HepG2 (cell line): ENCODE measurements around the gene HDAC4. TPM values are rescaled to one million over a fixed set of nuclear protein-coding genes. Genes with fewer than 3 reads are reported as not detected.

Experiments
- ATAC-seq: fragments of 200-7000 bp; cut with Tn5 transposase; 3 replicates; pipeline ENCODE4 v1.9.1; 2020; ENCODE audit warnings: mild to moderate bottlenecking, moderate library complexity
- BruUV-seq: library from RNA; stranded (reverse); fragments of 400-500 nt; replicated peaks from 2 replicates; lab custom pipeline; 2021; lab: Mats Ljungman, UMichigan
- CTCF ChIA-PET: fragments of 300-600 bp; formaldehyde crosslinking; extraction: SDS; loops from one replicate; lab custom pipeline; 2021; ENCODE audit warnings: low total read pairs, inconsistent platforms, low intra/inter-chr PET ratio; lab: Yijun Ruan, JAX
- POLR2A ChIA-PET: fragments of 350-600 bp; sonication (Branson Sonifier 250); formaldehyde crosslinking; loops from one replicate; lab custom pipeline; 2020; ENCODE audit warnings: antibody characterized with exemption, inconsistent platforms; lab: Yijun Ruan, JAX
- DNase-seq: peaks from one replicate; pipeline ENCODE4 v3.0.0-alpha.2; 2015; ENCODE audit warnings: low spot score
- FAIRE-seq: peaks from 3 replicates; lab custom pipeline; 2011; peaks lifted over from hg19 to GRCh38; lab: Jason Lieb, UNC
- H2AFZ ChIP-seq: one replicate; pipeline ENCODE4 v1.6.1; 2011; ENCODE audit warnings: low read length, inconsistent platforms
- H3K27ac ChIP-seq: fragments of 300-600 bp; 3 replicates; pipeline ENCODE4 v1.8.0; 2011; ENCODE audit warnings: mixed run types, mild to moderate bottlenecking, mixed read lengths, low read length, inconsistent platforms; ENCODE audit not compliant: insufficient read depth; ENCODE audit errors: extremely low read length
- H3K27me3 ChIP-seq, 2 experiments: fragments of 200-600 bp in 1 of 2; 2 replicates in 1 of 2; 3 replicates in 1 of 2; pipeline versions ENCODE4 v1.6.0 to v1.8.0; 2011; ENCODE audit warnings: low read length in 2 of 2, mild to moderate bottlenecking in 2 of 2, moderate library complexity in 2 of 2, inconsistent platforms in 1 of 2; ENCODE audit not compliant: insufficient read depth in 2 of 2, control insufficient read depth in 1 of 2
- H3K36me3 ChIP-seq, 2 experiments: fragments of 200-600 bp in 1 of 2; replicated peaks in 1 of 2; 2 replicates in 1 of 2; 3 replicates in 1 of 2; pipeline versions ENCODE4 v1.5.1 to v1.8.0; 2011; ENCODE audit warnings: low read length in 2 of 2, inconsistent platforms in 1 of 2; ENCODE audit not compliant: insufficient read depth in 2 of 2, control insufficient read depth in 1 of 2
- H3K4me1 ChIP-seq: 2 replicates; pipeline ENCODE4 v1.5.1; 2012; ENCODE audit warnings: low read length, inconsistent platforms; ENCODE audit not compliant: insufficient read depth
- H3K4me2 ChIP-seq: 2 replicates; pipeline ENCODE4 v1.6.0; 2011; ENCODE audit warnings: low read depth, low read length, inconsistent platforms
- H3K4me3 ChIP-seq, 3 experiments: fragments of 200-600 bp in 1 of 3; sonication (generic), shearing (Covaris generic) in 1 of 3; replicated peaks in 1 of 3; 2 replicates each; pipeline ENCODE4 v1.5.1; 2011 to 2016; ENCODE audit warnings: low read length in 3 of 3, inconsistent platforms in 2 of 3, low read depth in 2 of 3, mild to moderate bottlenecking in 2 of 3, control low read depth in 1 of 3, mixed read lengths in 1 of 3; ENCODE audit not compliant: insufficient read depth in 1 of 3
- H3K79me2 ChIP-seq: one replicate; pipeline ENCODE4 v1.6.1; 2011; ENCODE audit warnings: low read length, inconsistent platforms; ENCODE audit not compliant: insufficient read depth
- H3K9ac ChIP-seq: 2 replicates; pipeline ENCODE4 v1.6.0; 2011; ENCODE audit warnings: mild to moderate bottlenecking, low read depth, low read length, inconsistent platforms; ENCODE audit not compliant: insufficient read depth
- H3K9me3 ChIP-seq: 2 replicates; pipeline ENCODE4 v1.5.1; 2012; ENCODE audit warnings: mild to moderate bottlenecking, low read length
- H4K20me1 ChIP-seq: 2 replicates; pipeline ENCODE4 v1.6.0; 2011; ENCODE audit warnings: inconsistent platforms, mild to moderate bottlenecking, low read length, moderate library complexity; ENCODE audit not compliant: insufficient read depth
- ELK4 ChIP-seq: sonication (generic); formaldehyde crosslinking; IDR thresholded peaks from 2 replicates; pipeline ENCODE4 v1.9.0; 2021; ENCODE audit warnings: missing genetic modification reagents, borderline replicate concordance
- HDAC6 ChIP-seq: fragments of 200-600 bp; sonication (generic); IDR thresholded peaks from 2 replicates; pipeline ENCODE4 v1.7.0; 2017; ENCODE audit warnings: mild to moderate bottlenecking, antibody characterized with exemption, low read length, low read depth
- PCBP1 ChIP-seq: fragments of 200-400 bp; formaldehyde crosslinking; IDR thresholded peaks from 2 replicates; pipeline ENCODE4 v1.6.1; 2017; ENCODE audit warnings: mild to moderate bottlenecking, low read depth, low read length, borderline replicate concordance
- TAF1 ChIP-seq: sonication (generic); formaldehyde crosslinking; IDR thresholded peaks from 2 replicates; pipeline ENCODE4 v1.4.0; 2020; ENCODE audit warnings: missing genetic modification reagents
- ZBTB49 ChIP-seq: sonication (generic); formaldehyde crosslinking; IDR thresholded peaks from 2 replicates; pipeline ENCODE4 v1.4.0; 2020; ENCODE audit warnings: missing genetic modification reagents, borderline replicate concordance
- ZBTB7A ChIP-seq: sonication (generic); formaldehyde crosslinking; IDR thresholded peaks from 2 replicates; pipeline ENCODE4 v1.8.0; 2022; ENCODE audit warnings: mild to moderate bottlenecking, missing genetic modification reagents
- ZNF367 ChIP-seq: sonication (generic); formaldehyde crosslinking; IDR thresholded peaks from 2 replicates; pipeline ENCODE4 v1.4.0; 2020; ENCODE audit warnings: missing genetic modification reagents, borderline replicate concordance
- ZNF776 ChIP-seq: sonication (generic); formaldehyde crosslinking; IDR thresholded peaks from 2 replicates; pipeline ENCODE4 v1.4.0; 2020; ENCODE audit warnings: mild to moderate bottlenecking, missing genetic modification reagents
- WGBS: methylation state at CpG from one replicate; pipeline ENCODE4 v1.1.6; 2017; ENCODE audit warnings: low lambda C conversion rate; 5-methylcytosine and 5-hydroxymethylcytosine counted together
- in situ Hi-C: cut with HindIII; loops from 2 replicates; pipeline ENCODE4 v1.10.0; 2017; ENCODE audit warnings: low pct_unique_long_range_greater_than_20kb; ENCODE audit not compliant: extremely low pct_ligation_motif_present
- intact Hi-C: fragments of 100-400 bp; cut with micrococcal nuclease; formaldehyde crosslinking; loops from one replicate; pipeline ENCODE4 v1.10.0; 2022; ENCODE audit not compliant: unreplicated experiment
- polyA plus RNA-seq, 8 experiments: library from polyadenylated mRNA; depleted of rRNA in 3 of 8; stranded (reverse) in 7 of 8; unstranded in 1 of 8; fragments of >200 nt; fragmentation: Illumina TruSeq in 4 of 8; extraction: Trizol in 4 of 8; gene quantifications; 2 replicates each; pipeline versions ENCODE4 v1.2.1 to v1.2.3, GENCODE V29; 2011 to 2016; ENCODE audit warnings: low read depth in 4 of 8, missing spikeins in 1 of 8, mixed read lengths in 1 of 8; ENCODE audit not compliant: insufficient read depth in 1 of 8
- total RNA-seq, 5 experiments: library from RNA; depleted of rRNA; stranded (reverse); fragments of >200 nt; fragmentation: Illumina TruSeq; extraction: Trizol; gene quantifications; 2 replicates each; pipeline ENCODE4 v1.2.3, GENCODE V29; 2016; ENCODE audit warnings: low read depth in 1 of 5
- TF ChIP-seq, protein P1 (sequence below): sonication (generic); formaldehyde crosslinking; IDR thresholded peaks from 2 replicates; pipeline ENCODE4 v1.8.0; 2022; ENCODE audit warnings: missing genetic modification reagents, mild to moderate bottlenecking, moderate library complexity, borderline replicate concordance

HDAC4 gene
- total and polyA plus RNA-seq, 2 of the 13 experiments (the other 11 are each of a cell fraction or from before 2014, with no cell fraction given) = 10.1 to 11.5 TPM

DNA sequence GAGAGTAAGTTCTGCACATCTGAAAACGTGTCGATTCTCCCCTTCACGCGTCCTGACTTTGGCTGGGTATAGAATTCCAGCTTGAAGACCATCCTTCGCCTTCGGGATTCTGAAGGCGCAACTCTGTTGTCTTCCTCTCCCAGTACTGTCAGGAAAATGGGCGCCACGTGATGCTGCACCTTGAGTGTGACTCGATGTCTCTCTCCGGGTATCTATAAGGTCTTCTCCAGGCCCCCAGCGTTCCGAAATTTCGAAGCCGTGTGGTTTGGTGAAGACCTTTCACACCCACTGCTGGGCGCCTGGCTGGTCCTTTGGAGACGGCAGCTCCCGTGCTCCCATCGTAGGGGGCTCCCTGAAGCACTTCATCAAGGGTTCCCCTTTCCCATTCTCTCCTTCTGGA lies 203.7 kb downstream of the HDAC4 start:
- in situ Hi-C loops = no loop called here
- WGBS = 98% methylated on average over 19 of the region's 19 CpGs
- H3K27ac ChIP-seq = no peak overlapping the region

More for the DNA sequence above, 203.7 kb downstream of the HDAC4 start:
- ChIA-PET CTCF (no interaction called here), POLR2A (no interaction called here)
- Histone ChIP-seq H3K36me3 (peaks cover 4 to 21% of the 10 kb centered on the region in 2 experiments; a peak in 2 of 5 replicates), H3K4me2 (no peak overlapping the region), H2AFZ (no peak overlapping the region), H3K9me3 (no peaks in the 10 kb centered on the region), H3K9ac (no peak overlapping the region), H3K79me2 (no peaks in the 10 kb centered on the region), H3K4me1 (no peaks in the 10 kb centered on the region), H3K27me3 (no peaks in the 10 kb centered on the region), H3K4me3 (no peak overlapping the region), H4K20me1 (no peaks in the 10 kb centered on the region)
- TF ChIP-seq ZBTB49 (CRISPR knock-in tag) = no peak
- no peak for TF ChIP-seq HDAC6
- TF ChIP-seq ZNF776 (CRISPR knock-in tag) = no peak
- TF ChIP-seq TAF1 (CRISPR knock-in tag) = no peak
- TF ChIP-seq ZNF367 = no peak
- no peak for TF ChIP-seq ZBTB7A
- no peak for TF ChIP-seq ELK4 (CRISPR knock-in tag)
- TF ChIP-seq, protein P1, sequence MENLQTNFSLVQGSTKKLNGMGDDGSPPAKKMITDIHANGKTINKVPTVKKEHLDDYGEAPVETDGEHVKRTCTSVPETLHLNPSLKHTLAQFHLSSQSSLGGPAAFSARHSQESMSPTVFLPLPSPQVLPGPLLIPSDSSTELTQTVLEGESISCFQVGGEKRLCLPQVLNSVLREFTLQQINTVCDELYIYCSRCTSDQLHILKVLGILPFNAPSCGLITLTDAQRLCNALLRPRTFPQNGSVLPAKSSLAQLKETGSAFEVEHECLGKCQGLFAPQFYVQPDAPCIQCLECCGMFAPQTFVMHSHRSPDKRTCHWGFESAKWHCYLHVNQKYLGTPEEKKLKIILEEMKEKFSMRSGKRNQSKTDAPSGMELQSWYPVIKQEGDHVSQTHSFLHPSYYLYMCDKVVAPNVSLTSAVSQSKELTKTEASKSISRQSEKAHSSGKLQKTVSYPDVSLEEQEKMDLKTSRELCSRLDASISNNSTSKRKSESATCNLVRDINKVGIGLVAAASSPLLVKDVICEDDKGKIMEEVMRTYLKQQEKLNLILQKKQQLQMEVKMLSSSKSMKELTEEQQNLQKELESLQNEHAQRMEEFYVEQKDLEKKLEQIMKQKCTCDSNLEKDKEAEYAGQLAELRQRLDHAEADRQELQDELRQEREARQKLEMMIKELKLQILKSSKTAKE (CRISPR knock-in tag) = no peak
- TF ChIP-seq PCBP1 = no peak
- no peak for FAIRE-seq
- DNase-seq = no peak
- intact Hi-C loops = no loop called here
- BruUV-seq = no TSS peak
- ATAC-seq = no peak
